ENCODE data around the gene DPH6.
"Not testable (repeated sequence)": the region's sequence is repeated elsewhere in the genome, so short reads cannot be mapped to it uniquely, and the experiment has no call there.

Gene DPH6

GRCh38 chr15:35378454-35378853 is 167.5 kb downstream of the DPH6 start:
- H3K9ac ChIP-seq (ENCODE audit: low read depth in 1 of 2, low read length in 2 of 2); H3K27ac ChIP-seq (ENCODE audit: low read depth, low read length); H3K4me1 ChIP-seq (ENCODE audit: control insufficient read depth in 1 of 2, insufficient read depth in 2 of 2, low read length in 2 of 2); H3K4me3 ChIP-seq (ENCODE audit: low read depth in 1 of 2, low read length in 2 of 2); H3K9me3 ChIP-seq (ENCODE audit: control insufficient read depth in 1 of 2, low read length in 2 of 2); H3K27me3 ChIP-seq (ENCODE audit: control insufficient read depth in 1 of 2, insufficient read depth in 2 of 2, low read length in 2 of 2); H3K36me3 ChIP-seq (ENCODE audit: control insufficient read depth in 1 of 2, insufficient read depth in 2 of 2, low read length in 2 of 2): not testable (repeated sequence)

DNA sequence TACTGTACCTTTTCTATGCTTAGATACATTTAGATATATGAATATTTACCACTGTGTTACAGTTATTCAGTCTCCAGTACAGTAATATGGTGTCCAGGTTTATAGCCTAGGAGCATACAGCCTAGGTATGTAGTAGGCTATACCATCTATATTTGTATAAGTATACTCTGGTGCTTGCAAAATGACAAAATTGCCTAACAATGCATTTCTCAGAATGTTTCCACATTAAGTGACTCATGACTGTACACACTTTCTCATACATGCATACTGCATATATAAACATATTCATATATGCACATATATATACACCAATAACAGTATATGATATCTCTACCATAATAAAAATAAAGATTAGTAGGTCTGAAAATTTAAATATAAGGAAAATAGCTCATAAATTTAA is 169.3 kb downstream of the DPH6 start:
- H3K36me3 ChIP-seq (ENCODE audit: control insufficient read depth in 1 of 2, insufficient read depth in 2 of 2, low read length in 2 of 2) = peaks cover 3 to 8% of the 10 kb centered on the region in 2 donors
- H3K4me3 ChIP-seq (ENCODE audit: low read depth in 1 of 2, low read length in 2 of 2) = no peak overlapping the region
- H3K4me1 ChIP-seq (ENCODE audit: control insufficient read depth in 1 of 2, insufficient read depth in 2 of 2, low read length in 2 of 2) = no peaks in the 10 kb centered on the region
- no peak overlapping the region for H3K9ac ChIP-seq (ENCODE audit: low read depth in 1 of 2, low read length in 2 of 2)
- no peaks in the 10 kb centered on the region for H3K9me3 ChIP-seq (ENCODE audit: control insufficient read depth in 1 of 2, low read length in 2 of 2)
- no peaks in the 10 kb centered on the region for H3K27me3 ChIP-seq (ENCODE audit: control insufficient read depth in 1 of 2, insufficient read depth in 2 of 2, low read length in 2 of 2)
- H3K27ac ChIP-seq (ENCODE audit: low read depth, low read length) = no peak overlapping the region

GRCh38 chr15:35374661-35375060 is 171.3 kb downstream of the DPH6 start:
- H3K27ac ChIP-seq (ENCODE audit: low read depth, low read length) = no peak overlapping the region
- no peak overlapping the region for H3K4me3 ChIP-seq (ENCODE audit: low read depth in 1 of 2, low read length in 2 of 2)
- H3K36me3 ChIP-seq (ENCODE audit: control insufficient read depth in 1 of 2, insufficient read depth in 2 of 2, low read length in 2 of 2) = peaks cover 3 to 8% of the 10 kb centered on the region in 2 donors
- no peaks in the 10 kb centered on the region for H3K9me3 ChIP-seq (ENCODE audit: control insufficient read depth in 1 of 2, low read length in 2 of 2)
- H3K27me3 ChIP-seq (ENCODE audit: control insufficient read depth in 1 of 2, insufficient read depth in 2 of 2, low read length in 2 of 2) = no peaks in the 10 kb centered on the region
- no peak overlapping the region for H3K9ac ChIP-seq (ENCODE audit: low read depth in 1 of 2, low read length in 2 of 2)
- no peaks in the 10 kb centered on the region for H3K4me1 ChIP-seq (ENCODE audit: control insufficient read depth in 1 of 2, insufficient read depth in 2 of 2, low read length in 2 of 2)

DNA sequence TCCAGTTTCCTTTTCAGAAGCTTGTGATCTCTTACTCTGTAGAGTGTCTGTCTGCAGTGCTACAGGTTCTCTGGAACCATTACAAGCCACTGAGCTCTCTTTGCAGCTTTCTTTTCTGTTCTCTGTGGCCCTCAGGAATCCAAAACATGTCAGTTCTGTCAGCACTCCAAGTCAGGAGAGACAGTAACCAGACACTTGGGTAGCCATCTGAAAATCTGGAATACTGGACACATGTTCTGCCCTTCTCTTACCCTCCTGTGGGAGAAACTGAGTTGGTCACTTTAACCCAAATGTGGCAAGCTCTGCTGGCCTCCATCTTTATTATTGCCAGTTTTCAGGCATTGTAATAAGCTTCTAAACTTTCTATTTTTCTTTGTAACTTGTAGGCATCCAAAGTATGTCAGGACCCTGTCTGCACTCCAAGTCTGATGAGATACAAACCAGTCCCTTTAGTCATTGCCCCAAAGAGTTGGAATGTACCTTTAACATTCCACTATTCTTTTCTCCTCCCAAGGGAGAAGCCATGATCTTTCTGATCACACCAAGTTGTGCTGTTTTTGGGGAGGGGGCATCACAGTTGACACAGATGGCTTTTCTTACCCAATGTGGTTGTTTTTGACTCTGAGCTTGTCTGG is 183.7 kb downstream of the DPH6 start:
- Histone ChIP-seq H3K36me3 (ENCODE audit: control insufficient read depth in 1 of 2, insufficient read depth in 2 of 2, low read length in 2 of 2) (no peaks in the 10 kb centered on the region), H3K9ac (ENCODE audit: low read depth in 1 of 2, low read length in 2 of 2) (no peak overlapping the region), H3K27ac (ENCODE audit: low read depth, low read length) (no peak overlapping the region), H3K4me3 (ENCODE audit: low read depth in 1 of 2, low read length in 2 of 2) (no peak overlapping the region), H3K27me3 (ENCODE audit: control insufficient read depth in 1 of 2, insufficient read depth in 2 of 2, low read length in 2 of 2) (no peaks in the 10 kb centered on the region), H3K4me1 (ENCODE audit: control insufficient read depth in 1 of 2, insufficient read depth in 2 of 2, low read length in 2 of 2) (no peaks in the 10 kb centered on the region), H3K9me3 (ENCODE audit: control insufficient read depth in 1 of 2, low read length in 2 of 2) (peaks cover 17 to 25% of the 10 kb centered on the region in 2 donors)

- Histone ChIP-seq H3K9me3 (ENCODE audit: control insufficient read depth in 1 of 2, low read length in 2 of 2) (peaks cover 25 to 28% of the 10 kb centered on the region in 2 donors), H3K9ac (ENCODE audit: low read depth in 1 of 2, low read length in 2 of 2) (no peak overlapping the region), H3K4me1 (ENCODE audit: control insufficient read depth in 1 of 2, insufficient read depth in 2 of 2, low read length in 2 of 2) (no peaks in the 10 kb centered on the region), H3K27me3 (ENCODE audit: control insufficient read depth in 1 of 2, insufficient read depth in 2 of 2, low read length in 2 of 2) (no peaks in the 10 kb centered on the region), H3K36me3 (ENCODE audit: control insufficient read depth in 1 of 2, insufficient read depth in 2 of 2, low read length in 2 of 2) (no peaks in the 10 kb centered on the region), H3K4me3 (ENCODE audit: low read depth in 1 of 2, low read length in 2 of 2) (no peak overlapping the region), H3K27ac (ENCODE audit: low read depth, low read length) (no peak overlapping the region)
Observed at GRCh38 chr15:35358824-35359223, 187.1 kb downstream of the DPH6 start.

DNA sequence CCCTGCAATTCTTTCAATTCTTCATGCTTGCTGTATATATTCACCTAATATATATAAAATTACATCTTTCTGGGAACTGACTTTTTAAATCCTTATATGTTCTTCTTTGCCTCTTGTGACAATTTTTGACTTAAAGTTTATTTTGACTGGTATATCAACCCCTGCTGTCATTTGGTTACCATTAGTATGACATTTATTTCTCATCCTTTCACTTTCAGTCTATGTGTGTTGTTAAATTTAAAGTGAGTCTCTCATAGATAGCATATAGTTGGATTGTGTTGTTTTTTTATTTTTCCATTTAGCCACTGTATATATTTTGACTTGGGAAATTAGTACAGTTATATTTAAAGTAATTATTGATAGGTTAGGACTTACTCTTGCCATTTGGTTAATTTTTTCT is 194.9 kb downstream of the DPH6 start:
- Histone ChIP-seq H3K27ac (ENCODE audit: low read depth, low read length) (no peak overlapping the region), H3K36me3 (ENCODE audit: control insufficient read depth in 1 of 2, insufficient read depth in 2 of 2, low read length in 2 of 2) (no peaks in the 10 kb centered on the region), H3K9ac (ENCODE audit: low read depth in 1 of 2, low read length in 2 of 2) (no peak overlapping the region), H3K27me3 (ENCODE audit: control insufficient read depth in 1 of 2, insufficient read depth in 2 of 2, low read length in 2 of 2) (no peaks in the 10 kb centered on the region), H3K9me3 (ENCODE audit: control insufficient read depth in 1 of 2, low read length in 2 of 2) (peaks cover 0 to 2% of the 10 kb centered on the region in 2 donors), H3K4me3 (ENCODE audit: low read depth in 1 of 2, low read length in 2 of 2) (no peak overlapping the region), H3K4me1 (ENCODE audit: control insufficient read depth in 1 of 2, insufficient read depth in 2 of 2, low read length in 2 of 2) (no peaks in the 10 kb centered on the region)

GRCh38 chr15:35349916-35350315 is 196.0 kb downstream of the DPH6 start:
- Histone ChIP-seq H3K4me3 (ENCODE audit: low read depth in 1 of 2, low read length in 2 of 2) (no peak overlapping the region), H3K27me3 (ENCODE audit: control insufficient read depth in 1 of 2, insufficient read depth in 2 of 2, low read length in 2 of 2) (no peaks in the 10 kb centered on the region), H3K4me1 (ENCODE audit: control insufficient read depth in 1 of 2, insufficient read depth in 2 of 2, low read length in 2 of 2) (no peaks in the 10 kb centered on the region), H3K36me3 (ENCODE audit: control insufficient read depth in 1 of 2, insufficient read depth in 2 of 2, low read length in 2 of 2) (no peaks in the 10 kb centered on the region), H3K9ac (ENCODE audit: low read depth in 1 of 2, low read length in 2 of 2) (no peak overlapping the region), H3K9me3 (ENCODE audit: control insufficient read depth in 1 of 2, low read length in 2 of 2) (no peaks in the 10 kb centered on the region), H3K27ac (ENCODE audit: low read depth, low read length) (no peak overlapping the region)

DNA sequence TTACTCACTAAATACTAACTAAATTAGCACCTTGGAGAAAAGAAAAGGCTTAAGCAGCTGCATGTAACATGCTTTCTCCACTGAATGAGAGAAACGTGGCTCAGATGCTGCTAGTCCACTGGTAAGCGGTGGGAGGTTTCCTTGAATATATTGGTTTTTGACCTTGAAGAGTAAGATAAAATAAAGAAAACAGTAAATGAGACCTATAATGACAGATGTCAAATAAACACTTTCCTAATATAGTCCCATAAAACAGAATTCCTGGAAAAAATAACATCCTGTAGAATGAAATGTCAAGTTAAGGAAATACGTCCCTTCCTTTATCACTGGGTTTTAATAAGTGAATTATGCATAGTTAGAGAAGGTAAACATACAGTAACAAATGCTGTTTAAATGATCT is 215.0 kb downstream of the DPH6 start:
- Histone ChIP-seq H3K9me3 (ENCODE audit: control insufficient read depth in 1 of 2, low read length in 2 of 2) (no peaks in the 10 kb centered on the region), H3K27me3 (ENCODE audit: control insufficient read depth in 1 of 2, insufficient read depth in 2 of 2, low read length in 2 of 2) (no peaks in the 10 kb centered on the region)

DNA sequence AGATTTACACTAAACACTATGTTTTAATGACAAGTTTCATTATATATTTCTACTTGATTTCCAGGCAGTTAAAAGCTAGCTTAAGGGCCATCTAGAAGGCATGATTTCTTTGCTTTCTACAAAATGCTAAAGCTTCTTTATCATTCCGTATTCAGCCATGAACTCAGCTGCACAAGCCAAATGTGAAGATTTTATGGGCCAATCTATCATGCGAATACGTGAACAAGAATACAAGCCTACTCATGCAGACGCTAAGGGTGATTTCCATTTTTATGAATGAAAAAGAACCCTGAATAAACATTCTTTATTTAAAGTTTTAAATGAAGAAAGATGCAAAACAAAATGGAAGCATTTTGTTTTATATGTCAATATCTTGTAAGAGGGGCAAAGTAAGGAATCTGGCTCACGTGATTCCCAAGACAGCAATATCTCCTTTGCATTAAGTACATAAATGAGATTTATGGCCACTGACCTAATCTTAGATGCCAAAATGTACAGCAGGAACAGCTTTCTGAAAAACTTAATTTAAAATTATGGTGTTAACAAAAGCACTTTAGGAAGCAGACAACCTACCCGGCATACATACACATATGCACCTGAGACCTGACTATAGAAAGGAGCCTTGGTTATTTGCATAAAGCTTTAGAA is 215.8 kb downstream of the DPH6 start:
- Histone ChIP-seq H3K27me3 (ENCODE audit: control insufficient read depth in 1 of 2, insufficient read depth in 2 of 2, low read length in 2 of 2) (no peaks in the 10 kb centered on the region), H3K4me3 (ENCODE audit: low read depth in 1 of 2, low read length in 2 of 2) (no peak overlapping the region), H3K36me3 (ENCODE audit: control insufficient read depth in 1 of 2, insufficient read depth in 2 of 2, low read length in 2 of 2) (no peaks in the 10 kb centered on the region), H3K9me3 (ENCODE audit: control insufficient read depth in 1 of 2, low read length in 2 of 2) (no peaks in the 10 kb centered on the region), H3K27ac (ENCODE audit: low read depth, low read length) (no peak overlapping the region), H3K9ac (ENCODE audit: low read depth in 1 of 2, low read length in 2 of 2) (no peak overlapping the region), H3K4me1 (ENCODE audit: control insufficient read depth in 1 of 2, insufficient read depth in 2 of 2, low read length in 2 of 2) (no peaks in the 10 kb centered on the region)

More for the DNA sequence above, 215.0 kb downstream of the DPH6 start:
- Histone ChIP-seq H3K9ac (ENCODE audit: low read depth in 1 of 2, low read length in 2 of 2) (no peak overlapping the region), H3K4me1 (ENCODE audit: control insufficient read depth in 1 of 2, insufficient read depth in 2 of 2, low read length in 2 of 2) (no peaks in the 10 kb centered on the region), H3K4me3 (ENCODE audit: low read depth in 1 of 2, low read length in 2 of 2) (no peak overlapping the region), H3K27ac (ENCODE audit: low read depth, low read length) (no peak overlapping the region), H3K36me3 (ENCODE audit: control insufficient read depth in 1 of 2, insufficient read depth in 2 of 2, low read length in 2 of 2) (no peaks in the 10 kb centered on the region)

DNA sequence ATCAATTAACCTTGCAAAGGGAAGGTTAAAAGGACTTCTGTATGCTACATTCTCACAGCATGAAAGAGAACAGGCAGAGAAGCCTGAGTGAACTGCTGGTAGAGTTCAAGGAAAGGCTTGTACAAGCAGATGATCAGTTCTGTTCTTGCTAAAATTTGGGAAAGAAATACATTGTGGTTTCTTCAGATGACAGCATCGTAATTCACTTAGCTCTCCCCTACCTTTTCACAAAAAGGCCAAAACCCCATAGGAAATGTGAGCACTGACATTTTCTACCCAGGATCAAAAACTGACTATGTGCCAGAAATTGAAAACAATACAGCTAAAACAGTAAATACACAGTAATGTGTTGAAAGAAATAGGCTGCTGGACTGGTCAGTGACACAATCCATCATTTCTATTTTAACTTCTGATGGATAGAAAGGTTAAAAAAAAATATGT is 216.4 kb downstream of the DPH6 start:
- no peaks in the 10 kb centered on the region for H3K9me3 ChIP-seq (ENCODE audit: control insufficient read depth in 1 of 2, low read length in 2 of 2)
- H3K4me1 ChIP-seq (ENCODE audit: control insufficient read depth in 1 of 2, insufficient read depth in 2 of 2, low read length in 2 of 2) = no peaks in the 10 kb centered on the region
- no peak overlapping the region for H3K27ac ChIP-seq (ENCODE audit: low read depth, low read length)
- no peaks in the 10 kb centered on the region for H3K36me3 ChIP-seq (ENCODE audit: control insufficient read depth in 1 of 2, insufficient read depth in 2 of 2, low read length in 2 of 2)
- H3K9ac ChIP-seq (ENCODE audit: low read depth in 1 of 2, low read length in 2 of 2) = no peak overlapping the region
- no peak overlapping the region for H3K4me3 ChIP-seq (ENCODE audit: low read depth in 1 of 2, low read length in 2 of 2)
- no peaks in the 10 kb centered on the region for H3K27me3 ChIP-seq (ENCODE audit: control insufficient read depth in 1 of 2, insufficient read depth in 2 of 2, low read length in 2 of 2)
